Measurements from ENCODE around the gene ADAMTS19.
"Not testable (repeated sequence)": the region's sequence is repeated elsewhere in the genome, so short reads cannot be mapped to it uniquely, and the experiment has no call there.

ADAMTS19 gene

GRCh38 chr5:129459777-129460671, at the start of gene ADAMTS19:
Gene ADAMTS19 (plus strand): TSS chr5:129460298. CDS start chr5:129460392, 94 bp downstream.
- FAIRE-seq (no peak), DNase-seq (ENCODE audit: insufficient read length, low spot score) (peak; percentile 31)

GRCh38 chr5:129410488-129410887, 49.6 kb upstream of the ADAMTS19 start:
- DNase-seq (ENCODE audit: insufficient read length, low spot score) = no peak
- no peak for FAIRE-seq

- FAIRE-seq = no peak
Observed at GRCh38 chr5:129412721-129413120, 47.4 kb upstream of the ADAMTS19 start.

GRCh38 chr5:129413570-129413969, 46.5 kb upstream of the ADAMTS19 start:
- DNase-seq (ENCODE audit: insufficient read length, low spot score) (no peak), FAIRE-seq (no peak)

More at GRCh38 chr5:129412721-129413120, 47.4 kb upstream of the ADAMTS19 start:
- no peak for DNase-seq (ENCODE audit: insufficient read length, low spot score)

GRCh38 chr5:129419292-129419691, 40.8 kb upstream of the ADAMTS19 start:
- DNase-seq (ENCODE audit: insufficient read length, low spot score) = no peak
- no peak for FAIRE-seq

GRCh38 chr5:129425031-129425430, 35.1 kb upstream of the ADAMTS19 start:
- FAIRE-seq = no peak
- DNase-seq (ENCODE audit: insufficient read length, low spot score) = no peak

- no peak for DNase-seq (ENCODE audit: insufficient read length, low spot score)
- no peak for FAIRE-seq
Observed at GRCh38 chr5:129426071-129426470, 34.0 kb upstream of the ADAMTS19 start.

GRCh38 chr5:129428636-129429035, 31.5 kb upstream of the ADAMTS19 start:
- not testable (repeated sequence) for DNase-seq (ENCODE audit: insufficient read length, low spot score); FAIRE-seq

GRCh38 chr5:129431406-129431805, 28.7 kb upstream of the ADAMTS19 start:
- FAIRE-seq (no peak), DNase-seq (ENCODE audit: insufficient read length, low spot score) (no peak)

GRCh38 chr5:129438322-129438721, 21.8 kb upstream of the ADAMTS19 start:
- FAIRE-seq = no peak

GRCh38 chr5:129440424-129440823, 19.7 kb upstream of the ADAMTS19 start:
- FAIRE-seq (no peak), DNase-seq (ENCODE audit: insufficient read length, low spot score) (no peak)

More at GRCh38 chr5:129438322-129438721, 21.8 kb upstream of the ADAMTS19 start:
- no peak for DNase-seq (ENCODE audit: insufficient read length, low spot score)

GRCh38 chr5:129441096-129441495, 19.0 kb upstream of the ADAMTS19 start:
- DNase-seq (ENCODE audit: insufficient read length, low spot score) (no peak), FAIRE-seq (no peak)

- no peak for FAIRE-seq
- no peak for DNase-seq (ENCODE audit: insufficient read length, low spot score)
Observed at GRCh38 chr5:129445379-129445778, 14.7 kb upstream of the ADAMTS19 start.

GRCh38 chr5:129447968-129448367, 12.1 kb upstream of the ADAMTS19 start:
- FAIRE-seq = no peak
- no peak for DNase-seq (ENCODE audit: insufficient read length, low spot score)

GRCh38 chr5:129448654-129449053, 11.4 kb upstream of the ADAMTS19 start:
- DNase-seq (ENCODE audit: insufficient read length, low spot score) (no peak), FAIRE-seq (no peak)

GRCh38 chr5:129454461-129454860, 5.6 kb upstream of the ADAMTS19 start:
- DNase-seq (ENCODE audit: insufficient read length, low spot score) (no peak), FAIRE-seq (no peak)

- no peak for DNase-seq (ENCODE audit: insufficient read length, low spot score)
Observed at GRCh38 chr5:129459450-129459776, 685 bp upstream of the ADAMTS19 start.

GRCh38 chr5:129460672-129460935, 506 bp downstream of the ADAMTS19 start:
- DNase-seq (ENCODE audit: insufficient read length, low spot score) (no peak), FAIRE-seq (no peak)

More at GRCh38 chr5:129459450-129459776, 685 bp upstream of the ADAMTS19 start:
- FAIRE-seq = no peak

GRCh38 chr5:129460936-129461710, 1.0 kb downstream of the ADAMTS19 start:
- FAIRE-seq (no peak), DNase-seq (ENCODE audit: insufficient read length, low spot score) (no peak)

GRCh38 chr5:129461711-129462332, 1.7 kb downstream of the ADAMTS19 start:
- FAIRE-seq (no peak), DNase-seq (ENCODE audit: insufficient read length, low spot score) (no peak)

- FAIRE-seq (no peak), DNase-seq (ENCODE audit: insufficient read length, low spot score) (no peak)
Observed at GRCh38 chr5:129465776-129466344, 5.8 kb downstream of the ADAMTS19 start.
